Body of pancreas (tissue), 4 donors: ENCODE results near the gene CDH16. TPM values are rescaled to one million over a fixed set of nuclear protein-coding genes. Genes with fewer than 3 reads are reported as not detected.

Source experiments
- ATAC-seq: fragments of 150-250 bp; one replicate; pipeline ENCODE4 v1.9.1; 2016
- DNase-seq, 4 donors: peaks; one replicate each; pipeline ENCODE4 v3.0.0-alpha.2; 2019
- H3K27ac ChIP-seq, 4 donors: fragments of 200-600 bp; sonication (generic); 1 replicate in 3 of 4; 2 replicates in 1 of 4; pipeline versions ENCODE4 v1.5.1 to v1.6.1; 2016 to 2019; ENCODE audit warnings: mild to moderate bottlenecking in 1 of 4, mixed read lengths in 1 of 4, moderate library complexity in 1 of 4
- H3K27me3 ChIP-seq, 2 donors: fragments of 200-600 bp; sonication (generic); one replicate each; pipeline ENCODE4 v1.6.0; 2016; ENCODE audit warnings: mild to moderate bottlenecking in 1 of 2
- H3K36me3 ChIP-seq, 2 donors: fragments of 200-600 bp; sonication (generic); replicated peaks in 1 of 2; 2 replicates each; pipeline ENCODE4 v1.5.1; 2016; ENCODE audit warnings: low read depth in 2 of 2; ENCODE audit not compliant: insufficient read depth in 1 of 2
- H3K4me1 ChIP-seq: fragments of 200-600 bp; sonication (generic); one replicate; pipeline ENCODE4 v1.6.0; 2016
- H3K4me3 ChIP-seq, 2 donors: fragments of 200-600 bp; sonication (generic); 1 replicate in 1 of 2; 2 replicates in 1 of 2; pipeline ENCODE4 v1.5.1; 2016 to 2019
- H3K9me3 ChIP-seq, 3 donors: fragments of 200-600 bp; sonication (generic); 1 replicate in 2 of 3; 2 replicates in 1 of 3; pipeline ENCODE4 v1.5.1; 2016
- CTCF ChIP-seq, 7 experiments: fragments of 450-650 bp in 4 of 7; fragments of 200-600 bp in 3 of 7; sonication (generic) in 3 of 7; IDR thresholded peaks; one replicate each; pipeline ENCODE4 v1.5.1; 2016 to 2019; ENCODE audit warnings: antibody characterized with exemption in 7 of 7
- POLR2A ChIP-seq, 3 donors: fragments of 450-650 bp; IDR thresholded peaks; one replicate each; pipeline ENCODE4 v1.6.1; 2016; ENCODE audit warnings: antibody characterized with exemption in 3 of 3, mild to moderate bottlenecking in 2 of 3
- WGBS, 2 donors: methylation state at CpG; one replicate each; pipeline ENCODE4 v1.1.5; 2017; 5-methylcytosine and 5-hydroxymethylcytosine counted together
- intact Hi-C: fragments of 100-400 bp; cut with DNase I; formaldehyde crosslinking; loops from one replicate; pipeline ENCODE4 v1.15.1; 2023
- total RNA-seq, 2 donors: library from RNA; depleted of rRNA; stranded (reverse); fragments of >200 nt; gene quantifications; one replicate each; pipeline ENCODE4 v1.1.0, GENCODE V29; 2016

Gene CDH16
- total RNA-seq, 2 donors from 2014 or later = not detected

GRCh38 chr16:66944054-66944441, 25.4 kb upstream of the CDH16 start:
- no peak for TF ChIP-seq CTCF (IDR thresholded peaks at IDR 0.05)
- TF ChIP-seq POLR2A (IDR thresholded peaks at IDR 0.05) = no peak
- 90 to 93% methylated on average over 5 of the region's 5 CpGs for WGBS, 2 donors
- Histone ChIP-seq H3K27me3 (peaks cover 0 to 7% of the 10 kb centered on the region in 2 donors), H3K4me3 (no peak overlapping the region), H3K36me3 (peaks cover 10 to 14% of the 10 kb centered on the region in 2 donors), H3K4me1 (peaks cover 10% of the 10 kb centered on the region), H3K27ac (no peak overlapping the region), H3K9me3 (no peaks in the 10 kb centered on the region)
- DNase-seq (no peak), ATAC-seq (no peak)
- intact Hi-C loops = no loop called here

GRCh38 chr16:66943426-66944053, 24.9 kb upstream of the CDH16 start:
- H3K4me3 ChIP-seq = no peak overlapping the region
- H3K27ac ChIP-seq = no peak overlapping the region
- TF ChIP-seq CTCF (IDR thresholded peaks at IDR 0.05) (no peak), POLR2A (IDR thresholded peaks at IDR 0.05) (no peak)
- WGBS, 2 donors = 84 to 92% methylated on average over 7 to 15 of the region's 15 CpGs
- peaks cover 0 to 1% of the 10 kb centered on the region in 2 donors for H3K27me3 ChIP-seq
- peaks cover 10 to 14% of the 10 kb centered on the region in 2 donors for H3K36me3 ChIP-seq
- intact Hi-C loops = no loop called here
- H3K9me3 ChIP-seq = no peaks in the 10 kb centered on the region
- no peak for DNase-seq
- ATAC-seq = no peak
- H3K4me1 ChIP-seq = peaks cover 6% of the 10 kb centered on the region

- TF ChIP-seq CTCF (IDR thresholded peaks at IDR 0.05) = no peak
- Histone ChIP-seq H3K4me1 (peaks cover 3% of the 10 kb centered on the region), H3K4me3 (no peak overlapping the region), H3K9me3 (no peaks in the 10 kb centered on the region), H3K27ac (no peak overlapping the region), H3K27me3 (no peaks in the 10 kb centered on the region), H3K36me3 (peaks cover 10 to 14% of the 10 kb centered on the region in 2 donors)
- ATAC-seq (no peak), DNase-seq (no peak)
- WGBS, 2 donors = 90 to 100% methylated on average over 5 of the region's 5 CpGs
- intact Hi-C loops = no loop called here
Observed at GRCh38 chr16:66942981-66943380, 24.3 kb upstream of the CDH16 start.

GRCh38 chr16:66940236-66940635, 21.6 kb upstream of the CDH16 start:
- peaks cover 28% of the 10 kb centered on the region for H3K4me1 ChIP-seq
- intact Hi-C loops = no loop called here
- DNase-seq (no peak), ATAC-seq (no peak)
- H3K36me3 ChIP-seq = peaks cover 10 to 14% of the 10 kb centered on the region in 2 donors
- H3K9me3 ChIP-seq = no peaks in the 10 kb centered on the region
- H3K4me3 ChIP-seq = no peak overlapping the region
- no peaks in the 10 kb centered on the region for H3K27me3 ChIP-seq
- TF ChIP-seq CTCF (IDR thresholded peaks at IDR 0.05) (no peak), POLR2A (IDR thresholded peaks at IDR 0.05) (no peak)
- 90 to 92% methylated on average over 13 to 16 of the region's 16 CpGs for WGBS, 2 donors
- H3K27ac ChIP-seq = no peak overlapping the region

GRCh38 chr16:66939366-66939765, 20.7 kb upstream of the CDH16 start:
- Histone ChIP-seq H3K9me3 (no peaks in the 10 kb centered on the region), H3K36me3 (peaks cover 10 to 14% of the 10 kb centered on the region in 2 donors), H3K27me3 (no peaks in the 10 kb centered on the region), H3K4me3 (no peak overlapping the region), H3K4me1 (peaks cover 29% of the 10 kb centered on the region), H3K27ac (no peak overlapping the region)
- DNase-seq (no peak), ATAC-seq (no peak)
- intact Hi-C loops = no loop called here
- no peak for TF ChIP-seq POLR2A (IDR thresholded peaks at IDR 0.05)
- TF ChIP-seq CTCF (IDR thresholded peaks at IDR 0.05) = no peak
